ENCODE results near the gene NRIP1. TPM values are rescaled to one million over a fixed set of nuclear protein-coding genes. Genes with fewer than 3 reads are reported as not detected.

NRIP1 gene
- polyA plus RNA-seq, 1 donor from 2014 or later, result 48.4 TPM

GRCh38 chr21:15063081-15063813 lies 1.6 kb downstream of the NRIP1 start:
- Histone ChIP-seq H3K9ac (ENCODE audit: low read length) (peak overlapping the region; percentile 84), H3K9me2 (ENCODE audit: insufficient read depth, low read length) (no peaks in the 10 kb centered on the region), H3F3A (ENCODE audit: insufficient read depth, low read length, poor library complexity, severe bottlenecking) (peaks cover 4% of the 10 kb centered on the region), H4K20me1 (ENCODE audit: insufficient read depth) (no peaks in the 10 kb centered on the region), H2AFZ (ENCODE audit: low read depth, low read length) (no peak overlapping the region), H3K9me3 (ENCODE audit: low read length) (no peaks in the 10 kb centered on the region), H3K36me3 (ENCODE audit: insufficient read depth, low read length) (no peaks in the 10 kb centered on the region), H3K4me3 (ENCODE audit: low read length) (peak overlapping the region; percentile 78), H3K27ac (ENCODE audit: low read length) (peak overlapping the region; percentile 66), H3K79me2 (replicated peaks; ENCODE audit: insufficient read depth, low read length) (peaks cover 61% of the 10 kb centered on the region), H3K27me3 (ENCODE audit: insufficient read depth, low read depth, low read length) (no peaks in the 10 kb centered on the region), H3K4me2 (ENCODE audit: low read length) (peak overlapping the region; percentile 59)
- TF ChIP-seq REST (IDR thresholded peaks at IDR 0.05; ENCODE audit: borderline replicate concordance) (no peak), POLR2AphosphoS5 (IDR thresholded peaks at IDR 0.05) (no peak), SMC3 (conservative IDR thresholded peaks at IDR 0.05; ENCODE audit: poor library complexity) (no peak), TAF1 (IDR thresholded peaks at IDR 0.05; ENCODE audit: low read depth) (no peak), RAD21 (conservative IDR thresholded peaks at IDR 0.05) (no peak)

DNA sequence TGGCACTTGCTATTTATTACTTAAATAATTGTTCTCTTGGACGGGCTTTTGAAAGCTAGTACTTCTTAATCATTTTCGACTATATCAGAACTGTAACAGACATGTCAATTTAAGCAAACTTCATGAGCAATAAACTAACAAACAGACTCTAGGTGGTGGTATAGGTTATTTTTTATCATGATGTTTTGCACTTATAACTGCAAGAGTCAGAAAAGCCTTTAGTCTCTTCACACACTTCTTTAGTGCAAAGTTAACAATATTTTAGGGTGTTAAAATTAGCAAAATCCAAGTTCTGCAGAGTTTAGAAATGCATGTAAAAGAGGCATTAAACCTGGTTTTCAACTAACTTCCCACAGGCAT lies 2.2 kb downstream of the NRIP1 start:
- Histone ChIP-seq H3K27ac (ENCODE audit: low read length) (no peak overlapping the region), H3K9me2 (ENCODE audit: insufficient read depth, low read length) (no peaks in the 10 kb centered on the region), H2AFZ (ENCODE audit: low read depth, low read length) (no peak overlapping the region), H3K9ac (ENCODE audit: low read length) (peak overlapping the region; percentile 84), H3K27me3 (ENCODE audit: insufficient read depth, low read depth, low read length) (no peaks in the 10 kb centered on the region), H3K79me2 (replicated peaks; ENCODE audit: insufficient read depth, low read length) (peaks cover 68% of the 10 kb centered on the region), H3F3A (ENCODE audit: insufficient read depth, low read length, poor library complexity, severe bottlenecking) (peaks cover 4% of the 10 kb centered on the region), H3K4me3 (ENCODE audit: low read length) (peak overlapping the region; percentile 78), H3K36me3 (ENCODE audit: insufficient read depth, low read length) (no peaks in the 10 kb centered on the region), H3K9me3 (ENCODE audit: low read length) (no peaks in the 10 kb centered on the region), H4K20me1 (ENCODE audit: insufficient read depth) (no peaks in the 10 kb centered on the region), H3K4me2 (ENCODE audit: low read length) (peak overlapping the region; percentile 59)
- no peak for TF ChIP-seq POLR2AphosphoS5 (IDR thresholded peaks at IDR 0.05)
- TF ChIP-seq, protein P1, sequence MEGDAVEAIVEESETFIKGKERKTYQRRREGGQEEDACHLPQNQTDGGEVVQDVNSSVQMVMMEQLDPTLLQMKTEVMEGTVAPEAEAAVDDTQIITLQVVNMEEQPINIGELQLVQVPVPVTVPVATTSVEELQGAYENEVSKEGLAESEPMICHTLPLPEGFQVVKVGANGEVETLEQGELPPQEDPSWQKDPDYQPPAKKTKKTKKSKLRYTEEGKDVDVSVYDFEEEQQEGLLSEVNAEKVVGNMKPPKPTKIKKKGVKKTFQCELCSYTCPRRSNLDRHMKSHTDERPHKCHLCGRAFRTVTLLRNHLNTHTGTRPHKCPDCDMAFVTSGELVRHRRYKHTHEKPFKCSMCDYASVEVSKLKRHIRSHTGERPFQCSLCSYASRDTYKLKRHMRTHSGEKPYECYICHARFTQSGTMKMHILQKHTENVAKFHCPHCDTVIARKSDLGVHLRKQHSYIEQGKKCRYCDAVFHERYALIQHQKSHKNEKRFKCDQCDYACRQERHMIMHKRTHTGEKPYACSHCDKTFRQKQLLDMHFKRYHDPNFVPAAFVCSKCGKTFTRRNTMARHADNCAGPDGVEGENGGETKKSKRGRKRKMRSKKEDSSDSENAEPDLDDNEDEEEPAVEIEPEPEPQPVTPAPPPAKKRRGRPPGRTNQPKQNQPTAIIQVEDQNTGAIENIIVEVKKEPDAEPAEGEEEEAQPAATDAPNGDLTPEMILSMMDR (IDR thresholded peaks at IDR 0.05; ENCODE audit: poor library complexity, severe bottlenecking), result peak; percentile 47
- TF ChIP-seq RAD21 (conservative IDR thresholded peaks at IDR 0.05), result peak; percentile 57
- TF ChIP-seq MXI1 (conservative IDR thresholded peaks at IDR 0.05; ENCODE audit: poor library complexity, severe bottlenecking), result no peak
- peak; percentile 55 for TF ChIP-seq SMC3 (conservative IDR thresholded peaks at IDR 0.05; ENCODE audit: poor library complexity)

Data from neural cell (in vitro differentiated cells).